ENCODE measurements around the gene BARX2.

GRCh38 chr11:129444274-129444673, 68.6 kb downstream of the BARX2 start:
- TF ChIP-seq EZH2 (IDR thresholded peaks at IDR 0.05): no peak
- no peak for TF ChIP-seq POLR2AphosphoS5 (IDR thresholded peaks at IDR 0.05; ENCODE audit: borderline replicate concordance, low read depth, low read length)
- TF ChIP-seq FOXP2 (optimal IDR thresholded peaks at IDR 0.05; ENCODE audit: control extremely low read depth, extremely low read length, insufficient read depth): no peak
